ENCODE results near the gene LYPD3. TPM values are rescaled to one million over a fixed set of nuclear protein-coding genes. Genes with fewer than 3 reads are reported as not detected.

Gene LYPD3
- total and polyA plus RNA-seq, 4 donors, result 1.2 to 2.6 (median 1.6) TPM

DNA sequence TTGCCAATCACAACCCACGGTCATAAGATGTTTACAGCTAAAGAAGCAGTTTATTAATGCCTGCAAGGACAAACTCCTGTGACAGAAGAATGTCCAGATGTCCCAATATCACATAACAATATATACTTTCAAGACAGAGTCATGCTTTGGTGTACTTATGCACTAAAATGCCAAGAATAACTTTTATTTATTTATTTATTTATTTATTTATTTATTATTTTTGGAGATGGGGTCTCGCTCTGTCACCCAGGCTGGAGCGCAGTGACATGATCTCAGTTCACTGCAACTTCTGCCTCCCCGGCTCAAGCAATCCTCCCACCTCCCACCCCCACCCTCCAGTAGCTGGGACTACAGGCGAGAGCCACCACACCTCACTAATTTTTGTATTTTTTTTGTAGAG, 41.6 kb downstream of the LYPD3 start:
- H3K4me1 ChIP-seq (ENCODE audit: control insufficient read depth in 1 of 2, insufficient read depth in 2 of 2, low read length in 2 of 2), result no peaks in the 10 kb centered on the region
- WGBS, 2 donors, result 69 to 71% methylated on average over 5 of the region's 5 CpGs

DNA sequence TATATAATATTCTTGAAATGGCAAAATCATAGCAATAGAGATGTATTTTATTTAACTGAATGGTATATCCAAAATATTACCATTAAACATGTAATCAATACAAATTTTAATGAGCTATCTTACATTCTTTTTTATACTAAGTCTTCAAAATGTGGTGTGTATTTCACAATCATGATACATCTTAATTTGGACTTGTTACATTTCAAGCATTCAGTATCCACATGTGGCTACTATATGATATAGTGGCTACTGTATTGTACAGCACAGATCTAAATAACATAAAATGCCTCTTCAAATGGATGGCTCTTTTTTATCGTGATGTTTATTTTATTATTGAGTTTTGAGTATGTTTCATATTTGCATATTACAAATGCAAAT, 42.7 kb downstream of the LYPD3 start:
- 83 to 85% methylated on average over 1 of the region's 1 CpG for WGBS, 2 donors
- Histone ChIP-seq H3K4me3 (ENCODE audit: low read length in 2 of 2) (no peak overlapping the region), H3K4me1 (ENCODE audit: control insufficient read depth in 1 of 2, insufficient read depth in 2 of 2, low read length in 2 of 2) (no peaks in the 10 kb centered on the region), H3K36me3 (ENCODE audit: control insufficient read depth in 1 of 2, insufficient read depth in 2 of 2, low read length in 1 of 2) (no peaks in the 10 kb centered on the region), H3K9me3 (ENCODE audit: control insufficient read depth, low read length) (no peaks in the 10 kb centered on the region), H3K27ac (ENCODE audit: low read depth in 1 of 2, low read length in 2 of 2) (no peak overlapping the region), H3K27me3 (ENCODE audit: control insufficient read depth in 1 of 2, insufficient read depth in 2 of 2, low read length in 1 of 2) (no peaks in the 10 kb centered on the region)
- DNase-seq, result no peak
- no peak for ATAC-seq (ENCODE audit: low FRiP score)
- intact Hi-C loops (cut with DNase I), result no loop called here

More for the DNA sequence above, 41.6 kb downstream of the LYPD3 start:
- Histone ChIP-seq H3K4me3 (ENCODE audit: low read length in 2 of 2) (no peak overlapping the region), H3K27ac (ENCODE audit: low read depth in 1 of 2, low read length in 2 of 2) (no peak overlapping the region), H3K36me3 (ENCODE audit: control insufficient read depth in 1 of 2, insufficient read depth in 2 of 2, low read length in 1 of 2) (no peaks in the 10 kb centered on the region), H3K27me3 (ENCODE audit: control insufficient read depth in 1 of 2, insufficient read depth in 2 of 2, low read length in 1 of 2) (no peaks in the 10 kb centered on the region), H3K9me3 (ENCODE audit: control insufficient read depth, low read length) (no peaks in the 10 kb centered on the region)
- ATAC-seq (ENCODE audit: low FRiP score) (no peak), DNase-seq (no peak)
- intact Hi-C loops (cut with DNase I), result no loop called here

DNA sequence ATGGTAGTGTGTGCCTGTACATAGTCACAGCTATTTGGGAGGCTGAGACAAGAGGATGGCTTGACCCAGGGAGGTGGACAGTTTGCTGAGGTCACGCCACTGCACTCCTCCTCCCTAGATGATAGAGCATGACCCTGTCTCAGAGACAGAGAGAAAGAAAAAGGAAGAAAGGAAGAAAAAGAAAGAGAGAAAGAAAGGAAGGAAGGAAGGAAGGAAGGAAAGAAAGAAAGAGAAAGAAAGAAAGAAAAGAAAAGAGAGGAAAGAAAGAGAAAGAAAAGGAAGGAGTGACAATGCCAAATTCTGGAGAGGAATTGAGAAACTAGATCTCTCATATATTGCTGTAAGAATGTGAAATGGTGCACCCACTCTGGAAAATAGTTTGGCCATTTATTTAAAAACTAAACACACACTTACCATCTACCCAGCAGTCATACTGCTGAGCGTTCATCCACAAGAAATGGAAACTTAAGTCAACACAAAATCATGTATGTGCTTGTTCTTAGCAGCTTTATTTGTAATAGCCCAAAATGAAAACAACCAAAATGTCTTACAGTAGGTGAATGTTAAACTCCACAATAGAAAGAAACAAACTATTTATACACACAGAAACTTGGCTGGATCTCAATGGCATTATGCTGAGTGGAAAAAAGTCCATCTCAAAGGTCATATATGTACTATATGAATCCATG, 43.3 kb downstream of the LYPD3 start:
- H3K4me3 ChIP-seq (ENCODE audit: low read length in 2 of 2), result no peak overlapping the region
- intact Hi-C loops (cut with DNase I), result no loop called here
- H3K27ac ChIP-seq (ENCODE audit: low read depth in 1 of 2, low read length in 2 of 2), result no peak overlapping the region
- no peaks in the 10 kb centered on the region for H3K4me1 ChIP-seq (ENCODE audit: control insufficient read depth in 1 of 2, insufficient read depth in 2 of 2, low read length in 2 of 2)
- 62 to 64% methylated on average over 2 of the region's 2 CpGs for WGBS, 2 donors
- no peaks in the 10 kb centered on the region for H3K36me3 ChIP-seq (ENCODE audit: control insufficient read depth in 1 of 2, insufficient read depth in 2 of 2, low read length in 1 of 2)
- DNase-seq, result no peak
- H3K9me3 ChIP-seq (ENCODE audit: control insufficient read depth, low read length), result no peaks in the 10 kb centered on the region
- H3K27me3 ChIP-seq (ENCODE audit: control insufficient read depth in 1 of 2, insufficient read depth in 2 of 2, low read length in 1 of 2), result no peaks in the 10 kb centered on the region
- no peak for ATAC-seq (ENCODE audit: low FRiP score)

DNA sequence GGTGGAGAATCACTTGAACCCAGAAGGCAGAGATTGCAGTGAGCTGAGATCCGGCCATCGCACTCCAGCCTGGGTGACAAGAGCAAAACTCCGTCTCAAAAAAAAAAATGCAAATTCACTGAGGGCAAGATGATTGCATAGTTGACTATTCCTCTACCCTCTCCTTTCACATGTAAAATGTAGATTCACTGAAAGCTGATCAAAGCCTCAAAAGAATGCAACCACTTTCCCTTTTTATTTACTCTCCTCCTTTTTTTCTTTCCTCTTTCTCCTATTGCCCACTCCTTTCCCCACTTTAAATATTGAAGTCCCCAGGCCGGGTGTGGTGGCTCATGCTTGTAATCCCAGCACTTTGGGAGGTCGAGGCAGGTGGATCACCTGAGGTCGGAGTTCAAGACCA, 44.5 kb downstream of the LYPD3 start:
- no peak for DNase-seq
- 70 to 74% methylated on average over 6 of the region's 6 CpGs for WGBS, 2 donors
- Histone ChIP-seq H3K36me3 (ENCODE audit: control insufficient read depth in 1 of 2, insufficient read depth in 2 of 2, low read length in 1 of 2) (no peaks in the 10 kb centered on the region), H3K9me3 (ENCODE audit: control insufficient read depth, low read length) (no peaks in the 10 kb centered on the region), H3K27me3 (ENCODE audit: control insufficient read depth in 1 of 2, insufficient read depth in 2 of 2, low read length in 1 of 2) (no peaks in the 10 kb centered on the region), H3K4me1 (ENCODE audit: control insufficient read depth in 1 of 2, insufficient read depth in 2 of 2, low read length in 2 of 2) (no peaks in the 10 kb centered on the region), H3K27ac (ENCODE audit: low read depth in 1 of 2, low read length in 2 of 2) (no peak overlapping the region), H3K4me3 (ENCODE audit: low read length in 2 of 2) (no peak overlapping the region)
- ATAC-seq (ENCODE audit: low FRiP score), result no peak
- intact Hi-C loops (cut with DNase I), result no loop called here

DNA sequence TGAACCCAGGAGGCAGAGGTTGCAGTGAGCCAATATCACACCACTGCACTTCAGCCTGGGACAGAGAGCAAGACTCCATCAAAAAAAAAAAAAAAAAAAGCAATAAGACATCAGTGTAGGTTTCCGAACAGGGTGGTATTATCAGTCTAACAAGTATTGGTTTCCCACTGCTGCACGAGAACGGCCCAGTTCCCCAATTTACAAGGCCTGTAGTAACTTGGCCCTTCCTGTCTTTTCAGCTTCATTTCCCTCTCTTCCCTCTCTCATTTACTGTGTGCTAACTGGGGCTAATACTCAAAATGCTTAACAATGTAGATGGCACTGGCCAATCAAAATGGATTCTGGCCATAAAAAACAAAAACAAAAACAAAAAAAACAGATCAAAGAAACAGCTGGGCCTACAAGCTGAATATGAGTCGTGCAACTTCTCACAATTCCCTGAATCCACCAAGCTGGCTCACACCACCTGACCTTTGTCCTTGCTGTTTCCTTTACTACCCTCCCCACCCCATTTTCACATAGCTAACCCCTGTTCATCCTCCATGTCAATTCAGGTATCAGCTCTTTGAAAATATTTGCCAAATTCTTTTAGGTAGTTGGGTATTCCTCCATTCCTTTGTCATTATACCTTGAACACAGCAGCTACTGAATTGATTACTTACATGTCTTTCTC, 48.3 kb downstream of the LYPD3 start:
- no peak for ATAC-seq (ENCODE audit: low FRiP score)
- H3K36me3 ChIP-seq (ENCODE audit: control insufficient read depth in 1 of 2, insufficient read depth in 2 of 2, low read length in 1 of 2), result no peaks in the 10 kb centered on the region
- H3K4me3 ChIP-seq (ENCODE audit: low read length in 2 of 2), result no peak overlapping the region
- intact Hi-C loops (cut with DNase I), result no loop called here
- no peak for DNase-seq
- WGBS, 2 donors, result 84 to 86% methylated on average over 4 of the region's 4 CpGs
- no peak overlapping the region for H3K27ac ChIP-seq (ENCODE audit: low read depth in 1 of 2, low read length in 2 of 2)
- no peaks in the 10 kb centered on the region for H3K9me3 ChIP-seq (ENCODE audit: control insufficient read depth, low read length)
- no peaks in the 10 kb centered on the region for H3K4me1 ChIP-seq (ENCODE audit: control insufficient read depth in 1 of 2, insufficient read depth in 2 of 2, low read length in 2 of 2)
- no peaks in the 10 kb centered on the region for H3K27me3 ChIP-seq (ENCODE audit: control insufficient read depth in 1 of 2, insufficient read depth in 2 of 2, low read length in 1 of 2)

DNA sequence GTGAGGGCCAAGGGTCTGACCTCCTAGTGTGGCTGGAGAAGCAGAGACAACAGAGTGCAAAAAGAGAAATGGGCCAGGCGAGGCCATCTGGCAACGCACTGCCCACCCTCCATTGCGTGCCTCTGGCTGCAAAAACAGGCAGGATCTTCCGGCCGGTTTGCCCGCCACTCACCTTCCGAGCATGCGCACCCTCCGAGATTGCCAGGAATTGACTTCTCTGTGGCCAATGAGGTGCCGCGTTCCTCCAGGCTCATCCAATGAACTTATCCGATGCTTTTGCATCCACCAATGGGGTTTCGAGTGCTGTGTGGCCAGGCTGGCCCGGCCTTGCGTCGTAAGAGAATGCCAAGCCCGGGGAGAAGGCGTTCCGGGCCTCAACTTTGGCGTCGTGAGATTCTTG, 50.9 kb downstream of the LYPD3 start, which contains the start of gene TEX101:
Gene TEX101 (plus strand): TSS at position 337 of the 400 bp plus-strand sequence. CDS start 1,030 bp downstream, outside the sequence.
- Histone ChIP-seq H3K27ac (ENCODE audit: low read depth in 1 of 2, low read length in 2 of 2) (no peak within 1 kb of the TSS), H3K9me3 (ENCODE audit: control insufficient read depth, low read length) (no peaks in the 10 kb centered on the region), H3K4me3 (ENCODE audit: low read length in 2 of 2) (no peak within 1 kb of the TSS), H3K36me3 (ENCODE audit: control insufficient read depth in 1 of 2, insufficient read depth in 2 of 2, low read length in 1 of 2) (no peaks in the 10 kb centered on the region), H3K27me3 (ENCODE audit: control insufficient read depth in 1 of 2, insufficient read depth in 2 of 2, low read length in 1 of 2) (no peaks in the 10 kb centered on the region), H3K4me1 (ENCODE audit: control insufficient read depth in 1 of 2, insufficient read depth in 2 of 2, low read length in 2 of 2) (no peaks in the 10 kb centered on the region)
- no peak for DNase-seq
- WGBS, 2 donors, result 93 to 98% methylated on average over 21 of the region's 21 CpGs
- intact Hi-C loops (cut with DNase I), result no loop called here
- ATAC-seq (ENCODE audit: low FRiP score), result no peak

DNA sequence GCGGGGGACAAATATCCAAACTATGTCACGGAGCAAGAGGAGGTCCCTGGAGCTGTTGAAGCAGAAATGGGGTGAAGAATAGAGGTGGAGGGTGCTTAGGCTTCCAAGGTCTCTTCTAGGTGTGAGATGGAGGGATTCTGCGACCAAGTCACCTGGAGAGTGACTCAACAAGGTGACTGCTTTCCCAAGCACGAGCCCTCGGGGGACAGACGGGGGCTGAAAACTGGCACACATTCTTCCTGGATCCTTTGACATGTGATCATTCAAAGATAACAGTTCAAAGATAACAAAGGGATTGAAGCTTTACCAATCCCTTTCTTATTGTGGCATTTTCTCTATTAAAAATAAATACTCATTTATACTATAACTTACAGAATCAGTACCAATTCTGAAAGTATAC, 53.0 kb downstream of the LYPD3 start:
- no peaks in the 10 kb centered on the region for H3K9me3 ChIP-seq (ENCODE audit: control insufficient read depth, low read length)
- H3K4me3 ChIP-seq (ENCODE audit: low read length in 2 of 2), result no peak overlapping the region
- no peaks in the 10 kb centered on the region for H3K4me1 ChIP-seq (ENCODE audit: control insufficient read depth in 1 of 2, insufficient read depth in 2 of 2, low read length in 2 of 2)
- no peak for DNase-seq
- no peak for ATAC-seq (ENCODE audit: low FRiP score)
- H3K36me3 ChIP-seq (ENCODE audit: control insufficient read depth in 1 of 2, insufficient read depth in 2 of 2, low read length in 1 of 2), result no peaks in the 10 kb centered on the region
- intact Hi-C loops (cut with DNase I), result no loop called here
- WGBS, 2 donors, result 82 to 85% methylated on average over 6 of the region's 6 CpGs
- no peaks in the 10 kb centered on the region for H3K27me3 ChIP-seq (ENCODE audit: control insufficient read depth in 1 of 2, insufficient read depth in 2 of 2, low read length in 1 of 2)
- no peak overlapping the region for H3K27ac ChIP-seq (ENCODE audit: low read depth in 1 of 2, low read length in 2 of 2)
